OCI-LY7 (cell line): ENCODE results near the gene CYP24A1. TPM values are rescaled to one million over a fixed set of nuclear protein-coding genes. Genes with fewer than 3 reads are reported as not detected.

ENCODE experiments used
- BruUV-seq: library from RNA; stranded (reverse); fragments of 400-500 nt; replicated peaks from 2 replicates; lab custom pipeline; 2021; lab: Mats Ljungman, UMichigan
- CTCF ChIA-PET: fragments of 300-600 bp; sonication (Branson Sonifier 250); formaldehyde crosslinking; loops from one replicate; lab custom pipeline; 2022; ENCODE audit warnings: antibody characterized with exemption; ENCODE audit not compliant: unreplicated experiment; lab: Charles Lee
- POLR2A ChIA-PET: fragments of 300-600 bp; sonication (Branson Sonifier 250); formaldehyde crosslinking; loops from one replicate; lab custom pipeline; 2022; ENCODE audit warnings: antibody characterized with exemption; lab: Charles Lee
- DNase-seq: peaks from one replicate; pipeline ENCODE4 v3.0.0-alpha.2; 2015; ENCODE audit warnings: low spot score
- H2AFZ ChIP-seq: fragments of 200-600 bp; sonication (generic), shearing (Covaris generic); 2 replicates; pipeline ENCODE4 v1.6.1; 2014; ENCODE audit warnings: mild to moderate bottlenecking, antibody characterized with exemption, low read length, moderate library complexity
- H3K27ac ChIP-seq: fragments of 200-600 bp; sonication (generic); 2 replicates; pipeline ENCODE4 v1.5.1; 2014; ENCODE audit warnings: mixed run types, low read depth, mild to moderate bottlenecking, moderate library complexity, low read length, inconsistent platforms; ENCODE audit not compliant: poor library complexity, severe bottlenecking
- H3K36me3 ChIP-seq: fragments of 200-600 bp; sonication (generic); 2 replicates; pipeline ENCODE4 v1.6.1; 2014; ENCODE audit warnings: mild to moderate bottlenecking, antibody characterized with exemption, low read length, moderate library complexity, mixed read lengths; ENCODE audit not compliant: insufficient read depth
- H3K4me1 ChIP-seq: fragments of 200-600 bp; sonication (generic); 2 replicates; pipeline ENCODE4 v1.5.1; 2014; ENCODE audit warnings: mild to moderate bottlenecking, low read length; ENCODE audit not compliant: insufficient read depth, poor library complexity, severe bottlenecking
- H3K4me2 ChIP-seq: fragments of 200-600 bp; sonication (generic); 2 replicates; pipeline ENCODE4 v1.6.1; 2014; ENCODE audit warnings: mild to moderate bottlenecking, low read length
- H3K4me3 ChIP-seq: fragments of 200-600 bp; sonication (generic); 2 replicates; pipeline ENCODE4 v1.5.1; 2014; ENCODE audit warnings: mild to moderate bottlenecking, low read depth, low read length; ENCODE audit not compliant: poor library complexity, severe bottlenecking
- H3K79me2 ChIP-seq: fragments of 200-600 bp; sonication (generic); 2 replicates; pipeline ENCODE4 v1.6.1; 2016; ENCODE audit warnings: low read depth, mild to moderate bottlenecking, low read length, moderate library complexity, mixed read lengths; ENCODE audit not compliant: insufficient read depth
- H3K9me2 ChIP-seq: fragments of 200-600 bp; sonication (generic); 2 replicates; pipeline ENCODE4 v1.6.1; 2016; ENCODE audit warnings: mild to moderate bottlenecking, low read length, mixed read lengths; ENCODE audit not compliant: insufficient read depth
- H3K9me3 ChIP-seq: fragments of 200-600 bp; sonication (generic); 2 replicates; pipeline ENCODE4 v1.6.1; 2014; ENCODE audit warnings: mild to moderate bottlenecking, mixed run types, low read length, mixed read lengths
- H4K20me1 ChIP-seq: fragments of 200-600 bp; sonication (generic); 2 replicates; pipeline ENCODE4 v1.6.1; 2014; ENCODE audit warnings: mild to moderate bottlenecking, antibody characterized with exemption, low read length, moderate library complexity, mixed read lengths; ENCODE audit not compliant: insufficient read depth
- CTCF ChIP-seq: fragments of 200-600 bp; sonication (generic); conservative IDR thresholded peaks from 2 replicates; pipeline ENCODE4 v1.5.1; 2014; ENCODE audit warnings: mild to moderate bottlenecking, antibody characterized with exemption, low read length, moderate library complexity, mixed read lengths
- EZH2phosphoT487 ChIP-seq: fragments of 200-600 bp; sonication (generic); IDR thresholded peaks from 2 replicates; pipeline ENCODE4 v1.6.1; 2018; ENCODE audit warnings: low read depth, borderline replicate concordance, mild to moderate bottlenecking, mixed run types, antibody characterized with exemption, low read length, moderate library complexity, mixed read lengths
- intact Hi-C: fragments of 100-400 bp; cut with micrococcal nuclease; formaldehyde crosslinking; loops from one replicate; pipeline ENCODE4 v1.10.0; 2022; ENCODE audit not compliant: unreplicated experiment
- total RNA-seq, 2 experiments: library from RNA; depleted of rRNA in 1 of 2; stranded (reverse); fragments of >200 nt in 1 of 2; shearing (Covaris generic) in 1 of 2; gene quantifications; 2 replicates each; pipeline ENCODE4 v1.2.3, GENCODE V29; 2014 to 2022

The CYP24A1 gene
- total RNA-seq, 2 experiments from 2014 or later, result not detected

DNA sequence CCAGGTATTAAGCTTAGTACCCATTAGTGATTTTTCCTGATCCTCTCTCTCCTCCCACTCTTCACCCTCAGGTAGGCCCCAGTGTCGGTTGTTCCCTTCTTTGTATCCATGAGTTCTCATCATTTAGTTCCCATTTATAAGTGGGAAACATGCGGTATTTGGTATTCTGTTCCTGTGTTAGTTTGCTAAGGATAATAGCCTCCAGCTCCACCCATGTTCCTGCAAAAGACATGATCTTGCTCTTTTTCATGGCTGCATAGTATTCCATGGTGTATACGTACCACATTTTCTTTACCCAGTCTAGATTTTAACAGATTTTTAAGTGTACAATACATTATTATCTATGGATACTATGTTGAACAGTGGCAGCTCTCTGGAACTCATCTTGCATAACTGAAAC, 44.4 kb downstream of the CYP24A1 start:
- CTCF ChIA-PET, result no interaction called here
- BruUV-seq, result no TSS peak
- intact Hi-C loops, result no loop called here
- Histone ChIP-seq H4K20me1 (no peaks in the 10 kb centered on the region), H3K9me2 (no peaks in the 10 kb centered on the region), H3K27ac (no peak overlapping the region), H3K79me2 (peaks cover 1% of the 10 kb centered on the region; the same call in 1 of the 2 replicates), H3K36me3 (no peaks in the 10 kb centered on the region), H3K4me1 (no peaks in the 10 kb centered on the region), H3K4me3 (no peak overlapping the region), H3K9me3 (no peaks in the 10 kb centered on the region), H2AFZ (no peak overlapping the region), H3K4me2 (no peak overlapping the region)
- TF ChIP-seq CTCF, result no peak
- TF ChIP-seq EZH2phosphoT487, result no peak
- POLR2A ChIA-PET, result interaction anchor here (1.0 kb wide), 1 partner anchor 9 kb away, joined by 4 read pairs; no protein-coding TSS in a partner anchor
- no peak for DNase-seq

- Histone ChIP-seq H2AFZ (no peak overlapping the region), H3K4me1 (no peaks in the 10 kb centered on the region), H3K4me3 (no peak overlapping the region), H3K27ac (no peak overlapping the region), H3K79me2 (peaks cover 12% of the 10 kb centered on the region; the same call in 1 of the 2 replicates), H3K9me3 (no peaks in the 10 kb centered on the region), H3K9me2 (no peaks in the 10 kb centered on the region), H4K20me1 (no peaks in the 10 kb centered on the region), H3K4me2 (no peak overlapping the region), H3K36me3 (no peaks in the 10 kb centered on the region)
- TF ChIP-seq CTCF, result no peak
- no peak for TF ChIP-seq EZH2phosphoT487
- ChIA-PET CTCF (no interaction called here), POLR2A (interaction anchor here (1.4 kb wide), 1 partner anchor 10 kb away, joined by 4 read pairs; no protein-coding TSS in a partner anchor)
- intact Hi-C loops, result no loop called here
- no peak for DNase-seq
- BruUV-seq, result no TSS peak
Measured at GRCh38 chr20:54127855-54128574, 45.8 kb downstream of the CYP24A1 start.
